NT2/D1 (cell line): ENCODE results near the gene CAVIN2.

Experiments used
- SUZ12 ChIP-seq: IDR thresholded peaks from 2 replicates; pipeline ENCODE4 v1.6.1; 2011; ENCODE audit not compliant: insufficient read length, insufficient read depth; ENCODE audit errors: extremely low read depth
- YY1 ChIP-seq: IDR thresholded peaks from 2 replicates; pipeline ENCODE4 v1.6.1; 2011; ENCODE audit not compliant: insufficient read length, insufficient read depth
- ZNF274 ChIP-seq: IDR thresholded peaks from 2 replicates; pipeline ENCODE4 v1.6.1; 2011; ENCODE audit warnings: mild to moderate bottlenecking, low read depth, low read length

DNA sequence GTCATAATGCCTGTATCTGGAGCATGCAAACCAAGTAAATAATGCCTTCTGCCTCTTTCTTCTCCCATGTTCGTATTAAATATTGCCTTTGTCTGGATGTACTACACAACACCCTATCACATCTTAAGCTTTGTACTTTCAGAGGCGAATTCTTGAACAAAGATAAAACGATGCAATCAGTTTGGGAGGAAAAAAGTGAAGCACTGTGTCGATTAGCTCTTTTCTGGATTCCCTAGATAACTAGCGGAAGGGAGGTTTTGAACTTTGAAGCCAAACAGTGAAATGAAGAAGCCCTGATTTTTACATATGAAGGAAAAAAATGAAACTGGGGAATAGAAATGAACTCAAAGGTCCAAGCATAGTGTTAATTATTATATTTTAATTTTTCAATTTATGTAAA is 44.7 kb downstream of the CAVIN2 start:
- TF ChIP-seq YY1 (no peak), ZNF274 (no peak), SUZ12 (no peak)
